GM12872 (cell line): ENCODE data around the gene DNM3.

Experiments
- TF ChIP-seq, protein P1 (sequence below): IDR thresholded peaks from 3 replicates; pipeline ENCODE4 v1.5.1; 2011; ENCODE audit warnings: low read depth, mild to moderate bottlenecking, low read length, moderate library complexity; ENCODE audit not compliant: insufficient read depth

Gene DNM3

GRCh38 chr1:171860696-171861095, 19.4 kb downstream of the DNM3 start:
- TF ChIP-seq, protein P1, sequence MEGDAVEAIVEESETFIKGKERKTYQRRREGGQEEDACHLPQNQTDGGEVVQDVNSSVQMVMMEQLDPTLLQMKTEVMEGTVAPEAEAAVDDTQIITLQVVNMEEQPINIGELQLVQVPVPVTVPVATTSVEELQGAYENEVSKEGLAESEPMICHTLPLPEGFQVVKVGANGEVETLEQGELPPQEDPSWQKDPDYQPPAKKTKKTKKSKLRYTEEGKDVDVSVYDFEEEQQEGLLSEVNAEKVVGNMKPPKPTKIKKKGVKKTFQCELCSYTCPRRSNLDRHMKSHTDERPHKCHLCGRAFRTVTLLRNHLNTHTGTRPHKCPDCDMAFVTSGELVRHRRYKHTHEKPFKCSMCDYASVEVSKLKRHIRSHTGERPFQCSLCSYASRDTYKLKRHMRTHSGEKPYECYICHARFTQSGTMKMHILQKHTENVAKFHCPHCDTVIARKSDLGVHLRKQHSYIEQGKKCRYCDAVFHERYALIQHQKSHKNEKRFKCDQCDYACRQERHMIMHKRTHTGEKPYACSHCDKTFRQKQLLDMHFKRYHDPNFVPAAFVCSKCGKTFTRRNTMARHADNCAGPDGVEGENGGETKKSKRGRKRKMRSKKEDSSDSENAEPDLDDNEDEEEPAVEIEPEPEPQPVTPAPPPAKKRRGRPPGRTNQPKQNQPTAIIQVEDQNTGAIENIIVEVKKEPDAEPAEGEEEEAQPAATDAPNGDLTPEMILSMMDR = no peak

GRCh38 chr1:171863531-171863930, 22.2 kb downstream of the DNM3 start:
- TF ChIP-seq, protein P1 = no peak

GRCh38 chr1:171864308-171864707, 23.0 kb downstream of the DNM3 start:
- TF ChIP-seq, protein P1 = no peak

GRCh38 chr1:171865106-171865505, 23.8 kb downstream of the DNM3 start:
- TF ChIP-seq, protein P1 = no peak

- TF ChIP-seq, protein P1 = no peak
These were observed 25.9 kb downstream of the DNM3 start for GRCh38 chr1:171867236-171867635.

GRCh38 chr1:171868217-171868803, 27.0 kb downstream of the DNM3 start:
- TF ChIP-seq, protein P1 = no peak

GRCh38 chr1:171869097-171869496, 27.8 kb downstream of the DNM3 start:
- TF ChIP-seq, protein P1 = no peak
